Panc1 (cell line): ENCODE results near the gene C9orf153. TPM values are rescaled to one million over a fixed set of nuclear protein-coding genes. Genes with fewer than 3 reads are reported as not detected.

Experiments
- ATAC-seq: fragments of 200-7000 bp; cut with Tn5 transposase; 2 replicates; pipeline ENCODE4 v1.9.1; 2020; ENCODE audit warnings: mild to moderate bottlenecking, moderate library complexity
- BruUV-seq: library from RNA; stranded (reverse); fragments of 400-500 nt; replicated peaks from 2 replicates; lab custom pipeline; 2021; lab: Mats Ljungman, UMichigan
- CTCF ChIA-PET: fragments of 300-600 bp; sonication (Branson Sonifier 250); formaldehyde crosslinking; loops from one replicate; lab custom pipeline; 2022; ENCODE audit warnings: antibody characterized with exemption; lab: Charles Lee
- POLR2A ChIA-PET: fragments of 300-600 bp; sonication (Branson Sonifier 250); formaldehyde crosslinking; loops from one replicate; lab custom pipeline; 2022; ENCODE audit warnings: antibody characterized with exemption; lab: Charles Lee
- DNase-seq: peaks from one replicate; pipeline ENCODE4 v3.0.0-alpha.2; 2010; ENCODE audit warnings: low read depth, low spot score
- H3K27ac ChIP-seq: 2 replicates; pipeline ENCODE4 v1.5.1; 2011; ENCODE audit warnings: mild to moderate bottlenecking, low read length, inconsistent platforms
- H3K27me3 ChIP-seq: fragments of 200-500 bp; sonication (Bioruptor generic); 2 replicates; pipeline ENCODE4 v1.6.0; 2014; ENCODE audit warnings: low read length, inconsistent platforms; ENCODE audit not compliant: control insufficient read depth, insufficient read depth
- H3K36me3 ChIP-seq: fragments of 200-500 bp; sonication (Bioruptor generic); 2 replicates; pipeline ENCODE4 v1.5.1; 2014; ENCODE audit warnings: inconsistent platforms, mild to moderate bottlenecking, low read length, moderate library complexity; ENCODE audit not compliant: control insufficient read depth, insufficient read depth
- H3K4me1 ChIP-seq: 2 replicates; pipeline ENCODE4 v1.5.1; 2011; ENCODE audit warnings: inconsistent platforms, mild to moderate bottlenecking, low read length, moderate library complexity; ENCODE audit not compliant: control insufficient read depth, insufficient read depth
- H3K4me3 ChIP-seq, 2 experiments: 2 replicates each; pipeline ENCODE4 v1.5.1; 2011 to 2012; ENCODE audit warnings: low read depth in 2 of 2, low read length in 2 of 2, mild to moderate bottlenecking in 2 of 2, inconsistent platforms in 1 of 2, moderate library complexity in 1 of 2
- H3K9me3 ChIP-seq: fragments of 200-500 bp; sonication (Bioruptor generic); 2 replicates; pipeline ENCODE4 v1.5.1; 2014; ENCODE audit warnings: low read depth, mild to moderate bottlenecking, inconsistent platforms, low read length, moderate library complexity; ENCODE audit not compliant: control insufficient read depth, insufficient read depth
- POLR2AphosphoS5 ChIP-seq: IDR thresholded peaks from 2 replicates; pipeline ENCODE4 v1.6.1; 2012; ENCODE audit warnings: mild to moderate bottlenecking, low read depth, low read length, moderate library complexity
- SIN3A ChIP-seq: IDR thresholded peaks from 2 replicates; pipeline ENCODE4 v1.6.1; 2012; ENCODE audit warnings: low read depth, mild to moderate bottlenecking, low read length, moderate library complexity, borderline replicate concordance; ENCODE audit not compliant: insufficient read depth
- TCF7L2 ChIP-seq: IDR thresholded peaks from 2 replicates; pipeline ENCODE4 v1.6.1; 2011; ENCODE audit warnings: mild to moderate bottlenecking, low read depth, low read length, inconsistent platforms
- in situ Hi-C: cut with HindIII; loops from 2 replicates; pipeline ENCODE4 v1.10.0; 2016; ENCODE audit warnings: low sequenced_read_pairs, low pct_unique_long_range_greater_than_20kb
- intact Hi-C: fragments of 100-400 bp; cut with micrococcal nuclease; formaldehyde crosslinking; loops from one replicate; pipeline ENCODE4 v1.10.0; 2022; ENCODE audit not compliant: unreplicated experiment
- total RNA-seq: library from RNA; stranded (reverse); gene quantifications from one replicate; pipeline ENCODE4 v1.2.1, GENCODE V29; 2021; ENCODE audit not compliant: unreplicated experiment
- TF ChIP-seq, protein P1 (sequence below): fragments of 450-650 bp; IDR thresholded peaks from 2 replicates; pipeline ENCODE4 v1.5.1; 2017; ENCODE audit warnings: mild to moderate bottlenecking
- TF ChIP-seq, protein P2 (sequence below), 2 experiments: IDR thresholded peaks; 2 replicates each; pipeline ENCODE4 v1.6.1; 2011 to 2012; ENCODE audit warnings: low read depth in 2 of 2, control low read depth in 1 of 2, low read length in 1 of 2, mild to moderate bottlenecking in 1 of 2, moderate library complexity in 1 of 2; ENCODE audit not compliant: insufficient read depth in 1 of 2

Gene C9orf153
- total RNA-seq, 1 experiment from 2014 or later = not detected

DNA sequence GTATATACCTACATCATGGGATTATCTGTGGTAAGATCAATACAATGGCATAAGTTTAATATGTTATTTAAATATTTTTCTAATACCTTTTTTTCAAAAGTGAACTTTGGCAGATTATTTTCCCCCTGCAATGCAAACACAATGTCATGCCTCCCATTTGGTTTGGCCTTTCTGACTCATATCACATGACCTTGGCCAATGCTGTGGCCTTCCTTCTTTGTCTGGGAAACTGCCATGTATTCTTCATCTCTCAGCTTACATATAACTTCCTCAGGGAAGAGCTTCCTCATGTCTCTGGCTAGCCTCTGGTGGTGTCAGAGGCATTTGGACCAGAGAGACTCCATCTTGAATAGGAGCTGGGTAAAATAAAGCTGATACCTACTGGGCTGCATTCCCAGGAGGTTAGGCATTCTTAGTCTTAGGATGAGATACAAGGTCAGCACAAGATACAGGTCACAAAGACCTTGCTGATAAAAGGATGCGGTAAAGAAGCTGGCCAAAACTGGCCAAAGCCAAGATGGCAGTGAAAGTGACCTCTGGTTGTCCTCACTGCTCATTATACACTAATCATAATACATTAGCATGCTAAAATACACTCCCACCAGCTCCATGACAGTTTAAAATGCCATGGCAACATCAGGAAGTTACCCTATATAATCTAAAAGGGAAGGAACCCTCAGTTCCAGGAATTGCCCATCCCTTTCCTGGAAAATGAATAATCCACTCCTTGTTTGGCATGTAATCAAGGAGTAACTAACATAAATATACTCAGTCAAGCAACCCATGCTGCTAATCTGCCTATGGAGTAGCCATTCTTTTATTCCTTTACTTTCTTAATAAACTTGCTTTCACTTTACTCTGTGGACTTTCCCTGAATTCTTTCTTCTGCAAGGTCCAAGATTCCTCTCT lies 76.0 kb downstream of the C9orf153 start:
- no peak overlapping the region for H3K4me3 ChIP-seq
- TF ChIP-seq, protein P1, sequence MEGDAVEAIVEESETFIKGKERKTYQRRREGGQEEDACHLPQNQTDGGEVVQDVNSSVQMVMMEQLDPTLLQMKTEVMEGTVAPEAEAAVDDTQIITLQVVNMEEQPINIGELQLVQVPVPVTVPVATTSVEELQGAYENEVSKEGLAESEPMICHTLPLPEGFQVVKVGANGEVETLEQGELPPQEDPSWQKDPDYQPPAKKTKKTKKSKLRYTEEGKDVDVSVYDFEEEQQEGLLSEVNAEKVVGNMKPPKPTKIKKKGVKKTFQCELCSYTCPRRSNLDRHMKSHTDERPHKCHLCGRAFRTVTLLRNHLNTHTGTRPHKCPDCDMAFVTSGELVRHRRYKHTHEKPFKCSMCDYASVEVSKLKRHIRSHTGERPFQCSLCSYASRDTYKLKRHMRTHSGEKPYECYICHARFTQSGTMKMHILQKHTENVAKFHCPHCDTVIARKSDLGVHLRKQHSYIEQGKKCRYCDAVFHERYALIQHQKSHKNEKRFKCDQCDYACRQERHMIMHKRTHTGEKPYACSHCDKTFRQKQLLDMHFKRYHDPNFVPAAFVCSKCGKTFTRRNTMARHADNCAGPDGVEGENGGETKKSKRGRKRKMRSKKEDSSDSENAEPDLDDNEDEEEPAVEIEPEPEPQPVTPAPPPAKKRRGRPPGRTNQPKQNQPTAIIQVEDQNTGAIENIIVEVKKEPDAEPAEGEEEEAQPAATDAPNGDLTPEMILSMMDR = no peak
- no peak for TF ChIP-seq SIN3A
- TF ChIP-seq, protein P2, sequence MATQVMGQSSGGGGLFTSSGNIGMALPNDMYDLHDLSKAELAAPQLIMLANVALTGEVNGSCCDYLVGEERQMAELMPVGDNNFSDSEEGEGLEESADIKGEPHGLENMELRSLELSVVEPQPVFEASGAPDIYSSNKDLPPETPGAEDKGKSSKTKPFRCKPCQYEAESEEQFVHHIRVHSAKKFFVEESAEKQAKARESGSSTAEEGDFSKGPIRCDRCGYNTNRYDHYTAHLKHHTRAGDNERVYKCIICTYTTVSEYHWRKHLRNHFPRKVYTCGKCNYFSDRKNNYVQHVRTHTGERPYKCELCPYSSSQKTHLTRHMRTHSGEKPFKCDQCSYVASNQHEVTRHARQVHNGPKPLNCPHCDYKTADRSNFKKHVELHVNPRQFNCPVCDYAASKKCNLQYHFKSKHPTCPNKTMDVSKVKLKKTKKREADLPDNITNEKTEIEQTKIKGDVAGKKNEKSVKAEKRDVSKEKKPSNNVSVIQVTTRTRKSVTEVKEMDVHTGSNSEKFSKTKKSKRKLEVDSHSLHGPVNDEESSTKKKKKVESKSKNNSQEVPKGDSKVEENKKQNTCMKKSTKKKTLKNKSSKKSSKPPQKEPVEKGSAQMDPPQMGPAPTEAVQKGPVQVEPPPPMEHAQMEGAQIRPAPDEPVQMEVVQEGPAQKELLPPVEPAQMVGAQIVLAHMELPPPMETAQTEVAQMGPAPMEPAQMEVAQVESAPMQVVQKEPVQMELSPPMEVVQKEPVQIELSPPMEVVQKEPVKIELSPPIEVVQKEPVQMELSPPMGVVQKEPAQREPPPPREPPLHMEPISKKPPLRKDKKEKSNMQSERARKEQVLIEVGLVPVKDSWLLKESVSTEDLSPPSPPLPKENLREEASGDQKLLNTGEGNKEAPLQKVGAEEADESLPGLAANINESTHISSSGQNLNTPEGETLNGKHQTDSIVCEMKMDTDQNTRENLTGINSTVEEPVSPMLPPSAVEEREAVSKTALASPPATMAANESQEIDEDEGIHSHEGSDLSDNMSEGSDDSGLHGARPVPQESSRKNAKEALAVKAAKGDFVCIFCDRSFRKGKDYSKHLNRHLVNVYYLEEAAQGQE (IDR thresholded peaks at IDR 0.05; ENCODE audit: insufficient read depth in 1 of 2, low read depth in 2 of 2, low read length in 1 of 2) = no peak
- no peak for TF ChIP-seq POLR2AphosphoS5
- no peak for TF ChIP-seq TCF7L2
- H3K4me1 ChIP-seq = no peaks in the 10 kb centered on the region
- ChIA-PET POLR2A (no interaction called here), CTCF (no interaction called here)
- in situ Hi-C loops (no loop called here), intact Hi-C loops (loop anchor here (10.0 kb wide), 1 partner anchor 89 kb away; the partner anchor contains the start of gene GOLM1)
- BruUV-seq = no TSS peak
- DNase-seq (no peak), ATAC-seq (no peak)
- H3K9me3 ChIP-seq = no peaks in the 10 kb centered on the region
- no peak overlapping the region for H3K27ac ChIP-seq
- H3K27me3 ChIP-seq = no peaks in the 10 kb centered on the region
- no peaks in the 10 kb centered on the region for H3K36me3 ChIP-seq

GRCh38 chr9:86181379-86182315 lies 77.8 kb downstream of the C9orf153 start:
- no peaks in the 10 kb centered on the region for H3K9me3 ChIP-seq
- no peaks in the 10 kb centered on the region for H3K27me3 ChIP-seq
- no peak for DNase-seq
- no peaks in the 10 kb centered on the region for H3K36me3 ChIP-seq
- no TSS peak for BruUV-seq
- ATAC-seq = no peak
- no peak overlapping the region for H3K27ac ChIP-seq
- TF ChIP-seq SIN3A (no peak), TCF7L2 (no peak), POLR2AphosphoS5 (no peak)
- TF ChIP-seq, protein P2 (IDR thresholded peaks at IDR 0.05; ENCODE audit: insufficient read depth in 1 of 2, low read depth in 2 of 2, low read length in 1 of 2) = no peak
- TF ChIP-seq, protein P1 = no peak
- intact Hi-C loops (loop anchor here (10.0 kb wide), 1 partner anchor 87 kb away; the partner anchor contains the start of gene GOLM1), in situ Hi-C loops (no loop called here)
- H3K4me3 ChIP-seq = no peak overlapping the region
- ChIA-PET CTCF (no interaction called here), POLR2A (no interaction called here)
- H3K4me1 ChIP-seq = no peaks in the 10 kb centered on the region
